ENCODE measurements around the gene DTYMK. TPM values are rescaled to one million over a fixed set of nuclear protein-coding genes. Genes with fewer than 3 reads are reported as not detected.

The DTYMK gene
- total and polyA plus RNA-seq, 2 donors (not counting 1 experiment from before 2014, with no cell fraction given): 19.5 to 26.3 TPM

GRCh38 chr2:241672243-241673188, 14.1 kb downstream of the DTYMK start:
- H3K27ac Mint-ChIP-seq: no peak overlapping the region

More at GRCh38 chr2:241672243-241673188, 14.1 kb downstream of the DTYMK start:
- H3K27me3 Mint-ChIP-seq: no peaks in the 10 kb centered on the region
- peaks cover 0 to 39% of the 10 kb centered on the region in 2 experiments for H3K36me3 ChIP-seq (replicated peaks in 1 of 2; ENCODE audit: control extremely low read depth in 1 of 2, control insufficient read depth in 1 of 2, extremely low read depth in 1 of 2, insufficient read depth in 2 of 2, low read length in 1 of 2)
- H4K20me1 ChIP-seq (ENCODE audit: control insufficient read depth, insufficient read depth, low read length, poor library complexity, severe bottlenecking): no peaks in the 10 kb centered on the region
- no peaks in the 10 kb centered on the region for H3K27me3 ChIP-seq (replicated peaks in 1 of 4; ENCODE audit: control extremely low read depth in 1 of 4, control insufficient read depth in 3 of 4, insufficient read depth in 4 of 4, low read length in 3 of 4)
- WGBS (ENCODE audit: insufficient coverage): 93% methylated on average over 42 of the region's 42 CpGs
- H2AFZ ChIP-seq (ENCODE audit: insufficient read depth, low read depth, low read length, poor library complexity, severe bottlenecking): no peak overlapping the region
- ATAC-seq (ENCODE audit: low read depth): no peak
- intact Hi-C loops (cut with micrococcal nuclease): no loop called here
- H3K4me1 ChIP-seq (ENCODE audit: control insufficient read depth in 2 of 2, insufficient read depth in 2 of 2, low read length in 2 of 2): no peaks in the 10 kb centered on the region
- H3K4me2 ChIP-seq (replicated peaks; ENCODE audit: low read depth, low read length, poor library complexity, severe bottlenecking): no peak overlapping the region
- H3K9me3 Mint-ChIP-seq (ENCODE audit: insufficient read depth): no peaks in the 10 kb centered on the region
- POLR2A ChIA-PET: no interaction called here
- H3K27ac ChIP-seq (ENCODE audit: low read length in 2 of 2): no peak overlapping the region
- no peak for DNase-seq
- no peaks in the 10 kb centered on the region for H3K79me2 ChIP-seq (ENCODE audit: control insufficient read depth, insufficient read depth, low read length)
- H3K4me3 ChIP-seq (ENCODE audit: control extremely low read depth in 1 of 5, extremely low read depth in 1 of 5, insufficient read depth in 1 of 5, low read depth in 2 of 5, low read length in 4 of 5): no peak overlapping the region
- no peaks in the 10 kb centered on the region for H3K4me1 Mint-ChIP-seq
- no peaks in the 10 kb centered on the region for H3K9me3 ChIP-seq (ENCODE audit: control extremely low read depth in 1 of 3, control insufficient read depth in 2 of 3, insufficient read depth in 1 of 3, low read length in 2 of 3)
- CTCF ChIA-PET: no interaction called here
- TF ChIP-seq EZH2 (IDR thresholded peaks at IDR 0.05; ENCODE audit: borderline replicate concordance, insufficient read depth, low read depth, low read length, poor library complexity, severe bottlenecking): no peak
- TF ChIP-seq, protein P1, sequence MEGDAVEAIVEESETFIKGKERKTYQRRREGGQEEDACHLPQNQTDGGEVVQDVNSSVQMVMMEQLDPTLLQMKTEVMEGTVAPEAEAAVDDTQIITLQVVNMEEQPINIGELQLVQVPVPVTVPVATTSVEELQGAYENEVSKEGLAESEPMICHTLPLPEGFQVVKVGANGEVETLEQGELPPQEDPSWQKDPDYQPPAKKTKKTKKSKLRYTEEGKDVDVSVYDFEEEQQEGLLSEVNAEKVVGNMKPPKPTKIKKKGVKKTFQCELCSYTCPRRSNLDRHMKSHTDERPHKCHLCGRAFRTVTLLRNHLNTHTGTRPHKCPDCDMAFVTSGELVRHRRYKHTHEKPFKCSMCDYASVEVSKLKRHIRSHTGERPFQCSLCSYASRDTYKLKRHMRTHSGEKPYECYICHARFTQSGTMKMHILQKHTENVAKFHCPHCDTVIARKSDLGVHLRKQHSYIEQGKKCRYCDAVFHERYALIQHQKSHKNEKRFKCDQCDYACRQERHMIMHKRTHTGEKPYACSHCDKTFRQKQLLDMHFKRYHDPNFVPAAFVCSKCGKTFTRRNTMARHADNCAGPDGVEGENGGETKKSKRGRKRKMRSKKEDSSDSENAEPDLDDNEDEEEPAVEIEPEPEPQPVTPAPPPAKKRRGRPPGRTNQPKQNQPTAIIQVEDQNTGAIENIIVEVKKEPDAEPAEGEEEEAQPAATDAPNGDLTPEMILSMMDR (IDR thresholded peaks at IDR 0.05): no peak
- no peak overlapping the region for H3K4me3 Mint-ChIP-seq
- H3K9ac ChIP-seq (ENCODE audit: low read length): no peak overlapping the region
